NB4 (cell line): Measurements from ENCODE around the gene C1S.
"Not testable (repeated sequence)": the region's sequence is repeated elsewhere in the genome, so short reads cannot be mapped to it uniquely, and the experiment has no call there.

Experiments
- DNase-seq: peaks from one replicate; pipeline ENCODE4 v3.0.0; 2010; ENCODE audit warnings: low read depth
- H3K4me3 ChIP-seq: one replicate; pipeline ENCODE4 v1.5.1; 2011; ENCODE audit warnings: mild to moderate bottlenecking, low read depth, low read length, moderate library complexity
- MYC ChIP-seq: IDR thresholded peaks from 2 replicates; pipeline ENCODE4 v1.6.1; 2011; ENCODE audit warnings: low read depth, low read length
- POLR2A ChIP-seq: IDR thresholded peaks from 2 replicates; pipeline ENCODE4 v1.6.1; 2011; ENCODE audit warnings: mild to moderate bottlenecking; ENCODE audit not compliant: insufficient read length; ENCODE audit errors: extremely low read depth
- TF ChIP-seq, protein P1 (sequence below): IDR thresholded peaks from 2 replicates; pipeline ENCODE4 v1.6.1; 2011; ENCODE audit warnings: low read depth, low read length
- TF ChIP-seq, protein P2 (sequence below): IDR thresholded peaks from one replicate; pipeline ENCODE4 v1.5.1; 2012; ENCODE audit warnings: low read depth, low read length

Gene C1S

DNA sequence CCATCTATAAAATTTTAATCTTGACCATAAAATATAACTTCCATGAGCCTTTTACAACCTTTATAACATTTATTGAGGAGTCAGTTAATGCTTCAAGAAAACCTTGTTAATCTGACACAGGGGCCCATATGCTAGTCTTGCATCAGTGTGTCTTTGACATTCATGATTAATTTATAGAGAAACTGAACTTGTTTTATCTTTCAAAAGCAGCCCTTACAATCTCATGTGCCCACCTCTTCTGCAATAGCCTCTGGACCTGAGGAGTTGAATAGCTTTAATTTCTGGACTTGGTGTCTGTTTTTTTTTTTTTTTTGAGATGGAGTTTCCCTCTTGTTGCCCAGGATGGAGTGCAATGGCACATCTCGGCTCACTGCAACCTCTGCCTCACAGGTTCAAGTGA lies 33.7 kb upstream of the C1S start:
- TF ChIP-seq MYC (no peak), POLR2A (no peak)
- TF ChIP-seq, protein P1, sequence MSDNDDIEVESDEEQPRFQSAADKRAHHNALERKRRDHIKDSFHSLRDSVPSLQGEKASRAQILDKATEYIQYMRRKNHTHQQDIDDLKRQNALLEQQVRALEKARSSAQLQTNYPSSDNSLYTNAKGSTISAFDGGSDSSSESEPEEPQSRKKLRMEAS, result no peak
- TF ChIP-seq, protein P2, sequence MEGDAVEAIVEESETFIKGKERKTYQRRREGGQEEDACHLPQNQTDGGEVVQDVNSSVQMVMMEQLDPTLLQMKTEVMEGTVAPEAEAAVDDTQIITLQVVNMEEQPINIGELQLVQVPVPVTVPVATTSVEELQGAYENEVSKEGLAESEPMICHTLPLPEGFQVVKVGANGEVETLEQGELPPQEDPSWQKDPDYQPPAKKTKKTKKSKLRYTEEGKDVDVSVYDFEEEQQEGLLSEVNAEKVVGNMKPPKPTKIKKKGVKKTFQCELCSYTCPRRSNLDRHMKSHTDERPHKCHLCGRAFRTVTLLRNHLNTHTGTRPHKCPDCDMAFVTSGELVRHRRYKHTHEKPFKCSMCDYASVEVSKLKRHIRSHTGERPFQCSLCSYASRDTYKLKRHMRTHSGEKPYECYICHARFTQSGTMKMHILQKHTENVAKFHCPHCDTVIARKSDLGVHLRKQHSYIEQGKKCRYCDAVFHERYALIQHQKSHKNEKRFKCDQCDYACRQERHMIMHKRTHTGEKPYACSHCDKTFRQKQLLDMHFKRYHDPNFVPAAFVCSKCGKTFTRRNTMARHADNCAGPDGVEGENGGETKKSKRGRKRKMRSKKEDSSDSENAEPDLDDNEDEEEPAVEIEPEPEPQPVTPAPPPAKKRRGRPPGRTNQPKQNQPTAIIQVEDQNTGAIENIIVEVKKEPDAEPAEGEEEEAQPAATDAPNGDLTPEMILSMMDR, result no peak
- H3K4me3 ChIP-seq, result no peak overlapping the region
- no peak for DNase-seq

DNA sequence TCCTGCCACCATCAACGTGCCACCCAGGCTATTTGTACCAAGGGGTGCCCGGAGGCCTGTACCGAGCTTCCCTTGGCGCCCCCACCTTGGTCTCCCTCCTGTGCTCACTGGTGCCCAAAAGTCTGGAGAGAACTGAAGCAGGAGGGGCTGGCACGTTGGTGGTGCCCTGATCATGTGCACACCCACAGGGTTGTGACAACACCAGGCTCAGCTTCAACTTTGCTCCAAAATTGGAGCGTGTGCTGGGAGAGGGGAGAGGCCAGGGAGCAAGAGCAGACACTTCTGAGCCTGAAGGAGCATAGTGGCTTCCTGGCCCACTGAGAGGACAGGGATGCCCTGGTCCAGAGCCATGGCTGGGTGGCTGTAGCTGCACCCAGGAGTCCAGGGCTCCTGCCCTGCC lies 29.2 kb upstream of the C1S start:
- TF ChIP-seq, protein P1, result no peak
- TF ChIP-seq MYC (no peak), POLR2A (no peak)
- TF ChIP-seq, protein P2, result no peak
- no peak overlapping the region for H3K4me3 ChIP-seq
- DNase-seq, result no peak

DNA sequence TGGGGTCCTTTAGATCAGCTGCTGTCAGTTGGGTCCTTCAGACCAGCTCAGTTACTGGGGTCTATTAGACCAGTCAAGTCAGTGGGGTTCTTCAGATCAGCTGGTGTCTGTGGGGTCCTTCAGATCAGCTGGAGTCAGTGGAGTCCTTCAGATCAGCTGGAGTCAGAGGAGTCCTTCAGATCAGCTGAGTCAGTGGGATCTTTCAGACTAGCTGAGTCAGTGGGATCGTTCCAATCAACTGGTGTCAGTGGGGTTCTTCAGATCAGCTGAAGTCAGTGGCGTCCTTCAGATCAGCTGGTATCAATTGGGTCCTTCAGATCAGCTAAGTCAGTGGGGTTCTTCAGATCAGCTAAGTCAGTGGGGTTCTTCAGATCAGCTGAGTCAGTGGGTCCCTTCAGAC lies 27.5 kb upstream of the C1S start:
- DNase-seq, result no peak
- H3K4me3 ChIP-seq, result no peak overlapping the region

DNA sequence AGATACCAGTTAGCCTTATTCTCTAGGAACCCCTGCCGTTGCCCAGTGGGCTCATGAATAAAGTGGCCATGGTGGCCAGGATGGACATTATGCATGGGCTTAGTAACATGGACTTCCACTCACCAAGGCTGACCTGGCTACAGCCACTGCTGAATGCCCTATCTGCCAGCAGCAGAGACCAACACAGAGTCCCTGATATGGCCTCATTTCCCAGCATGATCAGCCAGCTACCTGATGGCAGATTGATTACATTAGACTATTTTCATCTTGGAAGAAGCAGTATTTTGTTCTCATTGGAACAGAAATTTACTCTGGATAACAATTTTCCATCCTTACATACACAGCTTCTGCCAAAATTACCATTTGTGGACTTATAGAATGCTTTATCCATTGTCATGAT lies 26.1 kb upstream of the C1S start:
- no peak for TF ChIP-seq POLR2A
- no peak for TF ChIP-seq MYC
- TF ChIP-seq, protein P1, result no peak
- TF ChIP-seq, protein P2, result no peak
- no peak for DNase-seq
- no peak overlapping the region for H3K4me3 ChIP-seq

More for the DNA sequence above, 27.5 kb upstream of the C1S start:
- no peak for TF ChIP-seq POLR2A
- TF ChIP-seq, protein P2, result no peak
- TF ChIP-seq MYC, result no peak
- TF ChIP-seq, protein P1, result no peak

DNA sequence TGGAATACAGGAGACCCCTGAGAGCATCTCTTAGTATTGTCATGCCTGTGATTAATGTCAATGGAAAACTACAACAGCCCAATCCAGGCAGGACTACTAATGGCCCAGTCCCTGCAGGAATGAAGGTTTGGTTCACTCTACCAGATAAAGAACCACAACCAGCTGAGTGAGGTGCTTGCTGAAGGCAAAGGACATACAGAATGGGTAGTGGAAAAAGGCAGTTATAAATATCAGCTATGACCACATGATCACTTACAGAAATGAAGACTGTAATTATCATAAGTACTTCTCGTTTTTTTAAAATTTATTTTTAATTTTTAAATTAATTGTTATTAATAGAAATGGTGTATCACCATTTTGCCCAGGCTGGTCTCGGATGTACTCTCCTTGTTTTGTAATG lies 25.1 kb upstream of the C1S start:
- no peak overlapping the region for H3K4me3 ChIP-seq
- DNase-seq, result no peak
- TF ChIP-seq, protein P1, result no peak
- TF ChIP-seq, protein P2, result no peak
- TF ChIP-seq MYC (no peak), POLR2A (no peak)

DNA sequence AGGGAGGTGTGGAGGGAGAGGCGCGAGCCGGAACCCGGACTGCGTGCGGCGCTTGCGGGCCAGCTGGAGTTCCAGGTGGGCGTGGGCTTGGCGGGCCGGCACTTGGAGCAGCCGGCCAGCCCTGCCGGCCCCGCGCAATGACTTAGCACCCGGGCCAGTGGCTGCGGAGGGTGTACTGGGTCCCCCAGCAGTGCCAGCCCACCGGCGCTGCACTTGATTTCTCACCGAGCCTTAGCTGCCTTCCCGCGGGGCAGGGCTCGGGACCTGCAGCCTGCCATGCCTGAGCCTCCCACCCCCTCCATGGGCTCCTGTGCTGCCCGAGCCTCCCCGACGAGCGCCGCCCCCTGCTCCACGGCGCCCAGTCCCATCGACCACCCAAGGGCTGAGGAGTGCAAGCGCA lies 23.1 kb upstream of the C1S start:
- peak; percentile 63 for DNase-seq
- not testable (repeated sequence) for H3K4me3 ChIP-seq
